Bronchial epithelial cell (primary cell): ENCODE data around the gene CLASP1. TPM values are rescaled to one million over a fixed set of nuclear protein-coding genes. Genes with fewer than 3 reads are reported as not detected.

Source experiments
- DNase-seq: peaks from one replicate; pipeline ENCODE4 v3.0.0-alpha.2; 2010; ENCODE audit warnings: low read depth
- FAIRE-seq: peaks from 2 replicates; lab custom pipeline; 2011; peaks lifted over from hg19 to GRCh38; lab: Jason Lieb, UNC
- H3K27me3 ChIP-seq: 2 replicates; pipeline ENCODE4 v1.5.1; 2011; ENCODE audit warnings: low read length; ENCODE audit not compliant: control insufficient read depth, insufficient read depth
- H3K36me3 ChIP-seq: 2 replicates; pipeline ENCODE4 v1.5.1; 2011; ENCODE audit warnings: low read length; ENCODE audit not compliant: control insufficient read depth, insufficient read depth
- H3K4me3 ChIP-seq: 2 replicates; pipeline ENCODE4 v1.5.1; 2011; ENCODE audit warnings: mild to moderate bottlenecking, low read depth, low read length, control low read depth
- CTCF ChIP-seq: IDR thresholded peaks from 2 replicates; pipeline ENCODE4 v1.5.1; 2011; ENCODE audit warnings: mild to moderate bottlenecking, moderate library complexity, low read length, control low read depth, inconsistent platforms; ENCODE audit not compliant: insufficient read depth, severe bottlenecking
- total RNA-seq: library from RNA; depleted of rRNA; stranded (reverse); fragments of >200 nt; gene quantifications from 2 replicates; pipeline ENCODE4 v1.2.1, GENCODE V29; 2014

CLASP1 gene
- total RNA-seq, 1 donor from 2014 or later = 56.9 TPM

GRCh38 chr2:121513597-121514333 is 135.5 kb downstream of the CLASP1 start:
- no peak for DNase-seq
- no peak overlapping the region for H3K4me3 ChIP-seq
- H3K36me3 ChIP-seq = peaks cover 13% of the 10 kb centered on the region
- no peak for TF ChIP-seq CTCF
- no peak for FAIRE-seq
- H3K27me3 ChIP-seq = no peaks in the 10 kb centered on the region

- H3K27me3 ChIP-seq = no peaks in the 10 kb centered on the region
- FAIRE-seq = no peak
- no peak for DNase-seq
- peaks cover 11% of the 10 kb centered on the region for H3K36me3 ChIP-seq
- no peak for TF ChIP-seq CTCF
- no peak overlapping the region for H3K4me3 ChIP-seq
Measured at GRCh38 chr2:121510857-121511256, 138.4 kb downstream of the CLASP1 start.

GRCh38 chr2:121506621-121507020 is 142.6 kb downstream of the CLASP1 start:
- no peaks in the 10 kb centered on the region for H3K27me3 ChIP-seq
- no peak for FAIRE-seq
- no peak overlapping the region for H3K4me3 ChIP-seq
- DNase-seq = no peak
- H3K36me3 ChIP-seq = peaks cover 1% of the 10 kb centered on the region
- no peak for TF ChIP-seq CTCF

GRCh38 chr2:121505986-121506586 is 143.2 kb downstream of the CLASP1 start:
- no peaks in the 10 kb centered on the region for H3K27me3 ChIP-seq
- no peak for DNase-seq
- FAIRE-seq = no peak
- peaks cover 1% of the 10 kb centered on the region for H3K36me3 ChIP-seq
- no peak for TF ChIP-seq CTCF
- H3K4me3 ChIP-seq = no peak overlapping the region

GRCh38 chr2:121505005-121505404 is 144.3 kb downstream of the CLASP1 start:
- Histone ChIP-seq H3K4me3 (no peak overlapping the region), H3K27me3 (no peaks in the 10 kb centered on the region), H3K36me3 (peaks cover 1% of the 10 kb centered on the region)
- DNase-seq (peak; percentile 100), FAIRE-seq (peak; percentile 72)
- TF ChIP-seq CTCF = no peak

GRCh38 chr2:121504316-121504715 is 144.9 kb downstream of the CLASP1 start:
- DNase-seq = no peak
- H3K36me3 ChIP-seq = peaks cover 1% of the 10 kb centered on the region
- FAIRE-seq = no peak
- no peak overlapping the region for H3K4me3 ChIP-seq
- TF ChIP-seq CTCF = no peak
- H3K27me3 ChIP-seq = no peaks in the 10 kb centered on the region
